DND-41 (cell line): Measurements from ENCODE around the gene NCOA4.

Experiments
- ATAC-seq: fragments of 200-7000 bp; cut with Tn5 transposase; 3 replicates; pipeline ENCODE4 v1.9.1; 2021; ENCODE audit warnings: low read depth; ENCODE audit not compliant: insufficient read depth
- DNase-seq: peaks from one replicate; pipeline ENCODE4 v3.0.0-alpha.2; 2020
- H2AFZ ChIP-seq: 2 replicates; pipeline ENCODE4 v1.6.0; 2012; ENCODE audit warnings: low read depth, low read length
- H3K27ac ChIP-seq: 2 replicates; pipeline ENCODE4 v1.5.1; 2012; ENCODE audit warnings: low read length, inconsistent platforms
- H3K27me3 ChIP-seq: fragments of 200-600 bp; sonication (generic); 2 replicates; pipeline ENCODE4 v1.6.0; 2012; ENCODE audit warnings: low read length, mild to moderate bottlenecking, inconsistent platforms; ENCODE audit not compliant: insufficient read depth, poor library complexity
- H3K36me3 ChIP-seq: 2 replicates; pipeline ENCODE4 v1.5.1; 2012; ENCODE audit warnings: low read length, inconsistent platforms; ENCODE audit not compliant: insufficient read depth
- H3K4me1 ChIP-seq: 2 replicates; pipeline ENCODE4 v1.5.1; 2012; ENCODE audit warnings: mild to moderate bottlenecking, low read length; ENCODE audit not compliant: insufficient read depth
- H3K4me2 ChIP-seq: 2 replicates; pipeline ENCODE4 v1.6.0; 2012; ENCODE audit warnings: mild to moderate bottlenecking, moderate library complexity, low read length, inconsistent platforms; ENCODE audit not compliant: insufficient read depth
- H3K4me3 ChIP-seq, 2 experiments: fragments of 200-600 bp in 1 of 2; shearing (Covaris generic) in 1 of 2; 2 replicates each; pipeline ENCODE4 v1.5.1; 2012 to 2016; ENCODE audit warnings: inconsistent platforms in 2 of 2, low read length in 2 of 2, mild to moderate bottlenecking in 2 of 2, low read depth in 1 of 2, moderate library complexity in 1 of 2
- H3K79me2 ChIP-seq: 2 replicates; pipeline ENCODE4 v1.6.0; 2012; ENCODE audit warnings: low read length, inconsistent platforms; ENCODE audit not compliant: insufficient read depth
- H3K9ac ChIP-seq: 2 replicates; pipeline ENCODE4 v1.6.0; 2012; ENCODE audit warnings: low read depth, mild to moderate bottlenecking, inconsistent platforms, low read length, moderate library complexity
- H3K9me3 ChIP-seq: 2 replicates; pipeline ENCODE4 v1.5.1; 2012; ENCODE audit warnings: low read length, moderate library complexity, mild to moderate bottlenecking, inconsistent platforms; ENCODE audit not compliant: insufficient read depth, severe bottlenecking
- H4K20me1 ChIP-seq: 2 replicates; pipeline ENCODE4 v1.6.0; 2012; ENCODE audit warnings: low read length; ENCODE audit not compliant: insufficient read depth
- CTCF ChIP-seq: IDR thresholded peaks from 2 replicates; pipeline ENCODE4 v1.5.1; 2012; ENCODE audit warnings: borderline replicate concordance, low read length, moderate library complexity, mild to moderate bottlenecking; ENCODE audit not compliant: poor library complexity, severe bottlenecking; ENCODE audit errors: extremely low read depth
- EZH2 ChIP-seq: IDR thresholded peaks from 3 replicates; pipeline ENCODE4 v1.6.1; 2012; ENCODE audit warnings: borderline replicate concordance, low read depth, mild to moderate bottlenecking, moderate library complexity, low read length, inconsistent platforms; ENCODE audit not compliant: severe bottlenecking

NCOA4 gene

GRCh38 chr10:46016190-46016589, 14.2 kb downstream of the NCOA4 start:
- Histone ChIP-seq H3K27ac (no peak overlapping the region), H3K9me3 (no peaks in the 10 kb centered on the region), H2AFZ (no peak overlapping the region), H3K36me3 (peaks cover 62% of the 10 kb centered on the region), H3K4me1 (0 out of 2 replicates have a peak, but pooled peaks cover 3% of the 10 kb centered on the region), H3K27me3 (no peaks in the 10 kb centered on the region), H4K20me1 (peaks cover 65% of the 10 kb centered on the region), H3K4me2 (no peak overlapping the region), H3K79me2 (peaks cover 66% of the 10 kb centered on the region), H3K4me3 (no peak overlapping the region), H3K9ac (no peak overlapping the region)
- DNase-seq (no peak), ATAC-seq (no peak)
- TF ChIP-seq CTCF (no peak), EZH2 (no peak)

- no peak overlapping the region for H3K9ac ChIP-seq
- no peaks in the 10 kb centered on the region for H3K9me3 ChIP-seq
- H3K36me3 ChIP-seq = peaks cover 75% of the 10 kb centered on the region
- H3K4me1 ChIP-seq = 0 out of 2 replicates have a peak, but pooled peaks cover 3% of the 10 kb centered on the region
- DNase-seq = no peak
- no peak overlapping the region for H3K4me2 ChIP-seq
- no peak for ATAC-seq
- H3K4me3 ChIP-seq = no peak overlapping the region
- no peak overlapping the region for H2AFZ ChIP-seq
- H3K27ac ChIP-seq = no peak overlapping the region
- H3K27me3 ChIP-seq = no peaks in the 10 kb centered on the region
- TF ChIP-seq CTCF = no peak
- no peak for TF ChIP-seq EZH2
- peaks cover 53% of the 10 kb centered on the region for H4K20me1 ChIP-seq
- H3K79me2 ChIP-seq = peaks cover 52% of the 10 kb centered on the region
These were observed 15.6 kb downstream of the NCOA4 start for GRCh38 chr10:46014683-46015405.

- H3K79me2 ChIP-seq = peaks cover 46% of the 10 kb centered on the region
- H2AFZ ChIP-seq = no peak overlapping the region
- no peak for ATAC-seq
- no peaks in the 10 kb centered on the region for H3K9me3 ChIP-seq
- TF ChIP-seq CTCF = no peak
- no peak for TF ChIP-seq EZH2
- no peak overlapping the region for H3K27ac ChIP-seq
- H3K4me1 ChIP-seq = 0 out of 2 replicates have a peak, but pooled peaks cover 2% of the 10 kb centered on the region
- H3K27me3 ChIP-seq = no peaks in the 10 kb centered on the region
- DNase-seq = no peak
- no peak overlapping the region for H3K4me3 ChIP-seq
- peaks cover 47% of the 10 kb centered on the region for H4K20me1 ChIP-seq
- H3K36me3 ChIP-seq = peaks cover 81% of the 10 kb centered on the region
- H3K9ac ChIP-seq = no peak overlapping the region
- no peak overlapping the region for H3K4me2 ChIP-seq
These were observed 16.2 kb downstream of the NCOA4 start for GRCh38 chr10:46014206-46014605.
